GM18870 (cell line): Measurements from ENCODE around the gene PALS2.
A peak's percentile ranks its signal among the peaks of the same experiment; 100 is the strongest.

Experiments
- ATAC-seq: cut with Tn5 transposase; IDR thresholded peaks from one replicate; pipeline ENCODE4 v1.9.1; 2021; ENCODE audit warnings: moderate library complexity; ENCODE audit not compliant: unreplicated experiment

PALS2 gene

GRCh38 chr7:24572997-24573553 is at the start of gene PALS2:
Gene PALS2 (plus strand): TSS chr7:24573452. CDS start chr7:24623668, 50,216 bp downstream.
- no peak for ATAC-seq

GRCh38 chr7:24531255-24531654 is 42.0 kb upstream of the PALS2 start:
- ATAC-seq, result no peak

GRCh38 chr7:24536682-24537081 is 36.6 kb upstream of the PALS2 start:
- ATAC-seq, result no peak

GRCh38 chr7:24540956-24541355 is 32.3 kb upstream of the PALS2 start:
- no peak for ATAC-seq

GRCh38 chr7:24545215-24545614 is 28.0 kb upstream of the PALS2 start:
- no peak for ATAC-seq

- ATAC-seq, result no peak
These were observed 24.9 kb upstream of the PALS2 start for GRCh38 chr7:24548390-24548789.

- ATAC-seq, result no peak
These were observed 23.3 kb upstream of the PALS2 start for GRCh38 chr7:24549991-24550390.

- ATAC-seq, result no peak
These were observed 18.1 kb upstream of the PALS2 start for GRCh38 chr7:24555184-24555583.

- ATAC-seq, result no peak
These were observed 17.5 kb upstream of the PALS2 start for GRCh38 chr7:24555719-24556118.

GRCh38 chr7:24560772-24561171 is 12.5 kb upstream of the PALS2 start:
- ATAC-seq, result no peak

GRCh38 chr7:24566274-24566673 is 7.0 kb upstream of the PALS2 start:
- ATAC-seq, result no peak

GRCh38 chr7:24570983-24571382 is 2.3 kb upstream of the PALS2 start:
- ATAC-seq, result no peak

GRCh38 chr7:24572016-24572392 is 1.2 kb upstream of the PALS2 start:
- no peak for ATAC-seq

GRCh38 chr7:24572393-24572996 is 757 bp upstream of the PALS2 start:
- no peak for ATAC-seq

GRCh38 chr7:24573554-24574338 is 494 bp downstream of the PALS2 start:
- no peak for ATAC-seq

GRCh38 chr7:24574386-24574785 is 1.1 kb downstream of the PALS2 start:
- no peak for ATAC-seq

- ATAC-seq, result no peak
These were observed 1.7 kb downstream of the PALS2 start for GRCh38 chr7:24574950-24575349.

GRCh38 chr7:24576171-24577025 is 3.1 kb downstream of the PALS2 start:
- peak; percentile 37 for ATAC-seq

- no peak for ATAC-seq
These were observed 4.8 kb downstream of the PALS2 start for GRCh38 chr7:24578052-24578451.

- ATAC-seq, result no peak
These were observed 7.2 kb downstream of the PALS2 start for GRCh38 chr7:24580283-24580946.

- no peak for ATAC-seq
These were observed 8.9 kb downstream of the PALS2 start for GRCh38 chr7:24582166-24582565.
